Inflammatory macrophage treated with lipopolysaccharide for 1 hour (primary cell): ENCODE data around the gene TP53I3.
"Not testable (repeated sequence)": the region's sequence is repeated elsewhere in the genome, so short reads cannot be mapped to it uniquely, and the experiment has no call there.

Experiments used
- DNase-seq, 2 donors: peaks; one replicate each; pipeline ENCODE4 v3.0.0-alpha.2; 2020 to 2022

The TP53I3 gene

DNA sequence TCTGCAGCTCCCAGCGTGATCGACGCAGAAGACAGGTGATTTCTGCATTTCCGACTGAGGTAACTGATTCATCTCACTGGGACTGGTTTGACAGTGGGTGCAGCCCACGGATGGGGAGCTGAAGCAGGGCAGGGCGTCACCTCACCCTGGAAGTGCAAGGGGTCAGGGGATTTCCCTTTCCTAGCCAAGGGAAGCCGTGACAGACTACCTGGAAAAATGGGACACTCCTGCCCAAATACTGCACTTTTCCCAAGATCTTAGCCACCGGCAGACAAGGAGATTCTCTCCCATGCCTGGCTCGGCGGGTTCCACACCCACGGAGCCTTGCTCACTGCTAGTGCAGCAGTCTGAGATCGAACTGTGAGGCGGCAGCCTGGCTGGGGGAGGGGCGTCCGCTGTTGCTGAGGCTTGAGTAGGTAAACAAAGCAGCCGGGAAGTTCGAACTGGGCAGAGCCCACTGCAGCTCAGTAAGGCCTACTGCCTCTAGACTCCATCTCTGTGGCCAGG, 10.6 kb upstream of the TP53I3 start:
- DNase-seq = not testable (repeated sequence)

DNA sequence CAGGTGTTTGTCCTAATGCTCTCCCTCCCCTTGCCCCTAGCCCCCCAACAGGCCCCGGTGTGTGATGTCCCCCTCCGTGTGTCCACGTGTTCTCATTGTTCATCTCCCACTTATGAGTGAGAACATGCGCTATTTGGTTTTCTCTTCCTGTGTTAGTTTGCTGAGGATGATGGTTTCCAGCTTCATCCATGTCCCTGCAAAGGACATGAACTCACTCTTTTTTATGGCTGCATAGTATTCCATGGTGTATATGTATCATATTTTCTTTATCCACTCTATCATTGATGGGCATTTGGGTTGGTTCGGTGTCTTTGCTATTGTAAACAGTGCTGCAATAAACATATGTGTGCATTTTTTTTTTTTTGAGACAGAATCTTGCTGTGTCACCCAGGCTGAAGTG, 8.6 kb upstream of the TP53I3 start:
- not testable (repeated sequence) for DNase-seq

DNA sequence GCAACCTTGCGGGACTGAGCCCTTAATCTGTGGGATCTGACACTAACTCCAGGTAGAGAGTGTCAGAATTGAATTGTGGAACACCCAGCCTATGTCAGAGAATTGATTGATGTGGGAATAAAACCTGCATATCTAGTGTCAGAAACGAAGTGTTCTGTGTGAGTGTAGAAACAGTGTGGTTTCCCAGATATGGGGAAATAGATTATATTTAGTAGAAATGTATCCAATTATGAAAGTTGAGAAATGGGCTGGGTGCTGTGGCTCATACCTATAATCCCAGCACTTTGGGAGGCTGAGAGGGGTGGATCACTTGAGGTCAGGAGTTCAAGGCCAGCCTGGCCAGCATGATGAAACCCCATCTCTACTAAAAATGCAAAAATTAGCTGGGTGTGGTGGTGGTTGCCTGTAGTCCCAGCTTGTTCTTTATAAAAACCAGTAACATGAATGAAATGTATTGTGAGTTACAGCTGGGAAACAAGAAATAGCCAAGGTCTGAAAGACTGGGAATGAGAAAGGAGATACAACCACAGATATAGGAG, 4.3 kb upstream of the TP53I3 start:
- peak; percentile 57 to 65 for DNase-seq

DNA sequence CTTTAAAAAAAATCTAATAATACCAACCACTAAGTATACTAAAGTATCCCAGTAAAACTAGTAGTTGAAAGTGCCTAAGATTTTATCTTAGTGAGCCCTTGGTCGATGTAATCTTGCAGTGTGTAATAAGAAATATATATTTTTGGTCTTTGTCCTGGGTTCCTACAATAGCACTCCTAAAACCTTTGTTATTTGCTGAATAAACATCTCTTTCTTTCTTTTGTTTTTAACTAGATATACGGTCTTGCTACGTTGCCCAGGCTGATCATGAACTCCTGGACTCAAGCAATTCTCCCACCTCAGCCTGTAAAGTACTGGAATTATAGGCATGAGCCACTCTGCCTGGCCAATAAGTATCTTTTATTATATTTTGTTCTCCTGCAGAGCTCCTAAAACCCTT, 2.4 kb upstream of the TP53I3 start:
- DNase-seq = no peak

DNA sequence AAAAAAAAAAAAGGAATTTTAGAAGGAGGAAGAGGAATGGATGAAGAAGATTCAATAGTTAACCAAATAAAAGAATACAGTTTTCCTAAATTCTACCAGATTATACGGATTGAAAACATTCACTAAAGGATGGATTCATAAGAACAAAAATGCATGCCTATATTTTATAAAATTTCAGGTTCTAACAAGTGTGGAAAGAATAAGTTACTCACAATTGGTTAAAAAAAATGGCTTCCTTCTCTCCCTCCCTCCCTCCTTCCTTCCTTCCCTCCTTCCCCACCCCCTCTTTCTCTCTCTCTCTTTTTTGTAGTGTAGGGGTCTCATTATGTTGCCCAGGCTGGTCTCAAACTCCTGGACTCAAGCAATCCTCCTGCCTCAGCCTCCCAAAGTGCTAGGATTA, 1.6 kb upstream of the TP53I3 start:
- DNase-seq = no peak

DNA sequence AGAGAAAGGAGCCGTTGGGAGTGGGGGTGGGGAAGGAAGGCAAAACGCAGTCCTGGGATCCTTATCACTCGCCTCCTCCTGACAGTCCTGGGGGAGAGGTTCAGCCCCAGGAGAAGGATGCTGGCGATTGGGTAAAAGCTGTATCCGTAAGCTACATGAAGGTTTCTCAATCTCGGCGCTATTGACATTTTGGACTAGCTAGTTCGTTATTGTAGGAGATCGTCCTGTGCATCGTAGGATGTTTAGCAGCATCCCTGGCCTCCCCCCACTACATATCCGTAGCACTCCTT, 511 bp upstream of the TP53I3 start:
- DNase-seq = no peak

DNA sequence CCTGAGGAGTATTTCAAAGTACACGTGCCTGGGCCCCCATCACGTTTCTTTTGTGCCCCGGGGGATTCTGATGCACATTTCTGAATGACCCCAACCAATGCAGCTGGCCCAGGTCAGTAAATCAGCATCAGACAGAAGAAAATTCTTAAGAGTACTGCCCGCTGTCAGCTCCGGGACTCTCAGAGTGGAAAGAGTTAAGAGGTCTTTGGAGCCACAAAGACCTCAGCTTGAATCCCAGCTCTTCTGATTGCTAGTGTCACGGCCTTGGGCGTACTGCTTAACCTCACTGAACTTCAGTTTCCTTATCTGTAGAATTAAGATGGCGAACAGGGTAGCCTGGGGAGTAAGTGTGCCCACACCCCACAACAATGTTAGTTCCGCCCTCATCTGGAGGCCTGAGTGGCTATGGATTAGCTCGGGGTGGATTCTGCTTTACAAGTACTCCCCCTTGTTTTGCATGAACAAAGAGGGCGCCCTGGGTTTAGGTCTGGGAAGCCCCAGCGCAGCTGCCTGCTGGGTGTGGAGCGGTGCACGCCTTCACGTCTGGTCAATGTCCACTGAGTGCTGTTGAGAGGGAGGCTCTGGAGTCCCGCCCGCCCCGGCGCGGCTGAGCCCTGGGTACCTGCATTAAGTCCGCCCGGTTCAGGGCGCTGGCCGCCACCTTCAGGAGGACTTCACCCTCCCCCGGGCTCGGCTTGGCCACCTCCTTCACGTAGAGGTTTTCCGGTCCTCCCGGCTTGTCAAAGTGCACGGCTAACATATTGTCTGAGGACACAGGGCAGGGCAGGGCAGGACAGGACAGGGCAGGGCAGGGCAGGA, 858 bp downstream of the TP53I3 start:
- DNase-seq = peak; percentile 85 to 93

DNA sequence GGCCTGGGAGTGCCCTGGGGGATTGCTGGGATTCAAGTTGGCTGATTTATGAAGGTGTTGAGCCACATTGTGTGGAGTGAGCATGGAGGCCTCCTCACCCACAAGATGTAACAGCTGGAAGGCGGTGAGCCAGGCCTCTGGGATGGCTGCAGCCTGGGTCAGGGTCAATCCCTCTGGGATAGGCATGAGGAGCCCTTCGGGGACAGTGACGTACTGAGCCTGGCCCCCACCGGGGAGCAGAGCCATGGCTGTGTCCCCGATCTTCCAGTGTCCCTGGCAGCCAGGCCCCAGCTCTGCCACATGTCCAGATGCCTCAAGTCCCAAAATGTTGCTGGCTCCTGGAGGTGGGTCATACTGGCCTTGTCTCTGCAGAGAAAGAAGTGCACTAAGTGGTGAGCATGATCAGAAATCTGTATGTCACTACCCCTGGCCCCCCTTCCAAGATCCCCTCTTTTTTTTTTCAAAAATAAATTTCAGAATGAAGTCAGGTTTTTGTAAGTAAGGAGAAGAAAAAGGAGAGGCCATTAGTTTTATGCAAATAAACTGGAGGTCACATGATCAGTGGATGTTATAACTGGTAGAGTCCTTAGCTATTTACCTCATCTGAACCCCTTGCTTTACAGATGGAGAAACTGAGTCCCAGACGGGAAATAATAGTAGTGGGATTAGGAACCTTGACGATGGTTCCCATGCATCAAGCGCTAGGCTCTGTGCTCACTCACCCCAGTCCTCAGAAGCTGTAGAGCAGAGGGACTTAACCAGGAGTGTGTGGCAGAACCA, 1.7 kb downstream of the TP53I3 start:
- DNase-seq = no peak

DNA sequence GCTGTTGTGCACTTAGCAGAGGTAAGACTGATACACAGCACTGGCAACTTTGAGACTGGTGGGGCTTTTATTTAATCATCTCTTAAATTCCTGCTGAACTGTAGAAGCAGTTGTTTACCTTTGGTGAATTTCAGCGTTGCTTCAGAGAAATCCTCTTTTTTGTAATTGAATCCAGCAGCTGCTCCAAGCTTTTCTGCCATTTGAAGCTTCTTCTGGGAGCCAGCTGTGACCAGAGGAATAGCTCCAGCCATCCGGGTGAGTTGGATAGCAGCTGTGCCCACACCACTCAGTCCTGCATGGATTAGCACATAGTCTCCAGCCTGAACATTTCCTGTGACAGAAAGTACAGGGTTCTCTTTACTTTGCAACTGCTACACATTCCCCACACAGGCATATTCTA, 3.9 kb downstream of the TP53I3 start:
- DNase-seq = no peak

DNA sequence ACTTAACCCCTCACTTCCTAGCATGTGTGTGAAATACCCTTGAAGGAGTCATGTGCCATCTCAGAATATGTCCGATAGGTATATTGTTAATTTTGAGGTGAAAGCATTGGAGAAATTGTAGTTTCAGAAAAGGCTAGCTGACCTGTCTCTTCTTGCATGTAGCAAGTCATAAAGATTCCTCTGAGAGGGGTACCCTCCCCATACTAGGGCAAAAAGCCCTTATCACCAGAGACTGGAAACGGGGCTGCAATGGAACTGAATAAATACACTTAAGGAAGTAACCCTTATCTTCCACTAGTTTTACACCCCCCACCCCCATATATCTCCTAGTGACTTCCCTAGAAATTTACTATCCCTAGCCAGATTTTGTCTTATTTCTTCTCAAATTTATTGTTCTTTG, 6.8 kb downstream of the TP53I3 start:
- no peak for DNase-seq

DNA sequence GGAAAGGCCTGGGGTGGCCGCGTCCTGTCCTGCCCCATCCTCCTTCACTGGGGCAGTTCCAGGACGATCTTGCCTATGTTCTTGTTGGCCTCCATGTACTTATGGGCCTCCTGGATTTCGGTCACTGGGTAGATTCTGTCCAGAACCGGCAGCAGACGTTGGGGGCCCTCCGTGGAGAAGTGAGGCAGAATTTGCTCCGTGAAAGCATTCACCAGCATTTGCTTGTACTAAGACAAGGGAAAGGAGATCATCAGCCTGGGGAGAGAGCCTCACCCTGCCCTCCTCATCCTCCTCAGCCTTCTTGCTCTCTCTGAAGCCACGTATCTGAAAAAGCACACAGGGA, 7.1 kb downstream of the TP53I3 start:
- DNase-seq = no peak

DNA sequence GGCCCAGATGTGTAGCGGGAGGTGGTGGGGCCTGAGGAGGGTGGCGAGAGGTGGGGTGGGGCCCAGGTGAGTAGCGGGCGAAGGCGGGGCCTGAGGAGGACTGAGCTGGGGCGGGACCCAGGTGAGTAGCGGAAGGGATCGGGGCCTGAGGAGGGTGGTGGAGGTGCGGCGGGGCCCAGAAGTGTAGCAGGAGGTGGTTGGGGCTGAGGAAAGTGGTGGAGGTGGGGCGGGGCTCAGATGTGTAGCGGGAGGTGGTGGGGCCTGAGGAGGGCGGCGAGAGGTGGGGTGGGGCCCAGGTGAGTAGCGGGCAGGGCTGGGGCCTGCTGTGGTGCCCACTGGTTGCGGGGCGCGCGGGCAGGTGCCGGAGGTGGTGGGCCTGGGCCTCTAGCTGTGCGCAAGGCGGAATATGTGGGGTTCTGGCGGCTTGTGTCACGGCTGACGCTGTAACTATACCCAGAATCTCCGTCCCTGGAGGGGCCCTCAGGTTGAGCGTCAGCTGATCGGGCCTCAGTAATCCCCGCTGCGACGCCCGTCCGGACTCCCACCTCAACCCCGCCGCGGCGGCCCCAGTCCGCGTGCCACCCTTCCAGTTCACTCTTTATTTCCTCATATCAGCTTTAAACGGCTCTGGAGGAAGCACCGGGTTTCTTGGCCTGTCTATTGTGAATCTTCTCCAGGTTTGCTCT, 7.6 kb downstream of the TP53I3 start:
- peak; percentile 31 to 40 for DNase-seq

DNA sequence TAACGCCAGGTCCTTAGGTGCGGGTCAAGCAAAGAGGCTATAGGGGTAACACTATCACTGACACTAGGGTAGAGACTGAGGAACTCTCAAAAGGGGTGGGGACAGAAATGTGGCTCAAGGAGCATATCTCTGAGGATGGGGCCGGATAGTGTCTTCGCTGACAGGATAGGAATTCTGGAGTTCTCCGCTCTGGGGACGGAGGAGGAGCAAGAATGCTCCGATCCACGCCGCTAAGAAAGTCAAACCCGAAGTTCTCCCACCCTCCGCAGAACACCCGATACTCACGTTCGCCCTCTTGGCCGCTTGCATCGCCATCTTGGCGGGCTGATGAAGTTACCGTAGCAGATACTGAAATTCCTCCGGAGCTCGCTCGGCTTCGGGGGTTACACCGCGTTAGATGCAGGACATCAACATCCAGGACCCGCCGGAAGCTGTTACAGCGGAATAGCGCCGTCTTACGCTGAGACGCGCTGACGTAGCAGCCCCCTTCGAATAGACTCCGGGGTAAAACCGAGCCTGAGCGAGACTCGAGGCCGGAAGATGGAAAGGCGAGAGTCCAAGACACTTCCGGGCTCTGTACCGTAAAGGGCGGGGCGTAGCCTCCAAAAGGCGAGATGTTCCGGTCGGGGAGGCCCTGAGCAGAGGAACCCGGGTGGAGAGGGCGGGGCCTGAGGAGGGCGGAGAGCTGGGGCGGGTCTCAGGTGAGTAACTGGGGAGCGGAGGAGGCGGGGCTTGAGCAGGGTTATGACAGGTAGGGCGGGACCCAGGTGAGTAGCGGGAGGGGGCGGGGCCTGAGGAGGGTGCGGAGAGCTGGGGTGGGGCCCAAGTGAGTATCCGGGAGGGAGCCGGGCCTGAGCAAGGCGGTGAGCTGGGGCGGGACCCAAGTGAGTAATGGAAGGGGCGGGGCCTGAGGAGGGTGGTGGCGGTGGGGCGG, 8.5 kb downstream of the TP53I3 start, which contains the start of gene SF3B6:
Gene SF3B6 (minus strand): TSS at position 412 of the 934 bp plus-strand sequence. CDS start 97 bp downstream, at position 315.
- DNase-seq = peak; percentile 98 to 99

DNA sequence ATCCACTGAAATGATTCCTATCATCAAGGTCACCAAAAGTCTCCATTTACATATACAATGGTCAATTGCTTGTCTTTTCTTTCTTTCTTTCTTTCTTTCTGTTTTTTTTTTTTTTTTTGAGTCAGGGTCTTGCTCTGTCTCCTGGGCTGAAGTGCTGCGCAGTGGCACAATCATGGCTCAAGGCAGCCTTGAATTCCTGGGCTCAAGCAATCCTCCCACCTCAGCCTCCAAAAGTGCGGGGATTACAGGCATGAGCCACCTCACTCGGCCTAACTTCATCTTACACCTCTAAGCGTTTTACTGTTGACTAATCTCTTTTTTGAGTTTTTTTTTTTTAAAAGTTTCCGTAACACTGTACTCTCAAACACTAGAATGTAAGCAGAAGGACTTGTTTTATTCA, 9.4 kb downstream of the TP53I3 start:
- DNase-seq = no peak

DNA sequence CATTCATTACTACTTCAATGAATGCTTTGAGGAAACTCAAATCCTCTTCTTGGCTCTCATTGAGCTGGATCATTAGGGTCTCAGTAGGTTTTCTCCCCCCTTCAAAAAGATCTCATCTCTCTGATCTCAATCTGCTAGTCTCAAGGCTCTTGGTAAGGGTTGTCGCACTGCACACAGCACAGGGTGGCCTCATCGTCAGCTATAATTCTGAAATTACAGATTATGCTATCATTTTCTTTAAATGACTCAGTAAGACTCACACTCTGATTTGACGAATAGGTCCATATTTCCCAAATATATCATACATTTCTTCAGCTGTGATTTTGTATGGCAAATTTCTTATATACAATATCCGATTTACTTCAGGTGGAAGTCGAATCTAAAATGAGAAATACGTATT, 10.8 kb downstream of the TP53I3 start:
- DNase-seq = no peak

DNA sequence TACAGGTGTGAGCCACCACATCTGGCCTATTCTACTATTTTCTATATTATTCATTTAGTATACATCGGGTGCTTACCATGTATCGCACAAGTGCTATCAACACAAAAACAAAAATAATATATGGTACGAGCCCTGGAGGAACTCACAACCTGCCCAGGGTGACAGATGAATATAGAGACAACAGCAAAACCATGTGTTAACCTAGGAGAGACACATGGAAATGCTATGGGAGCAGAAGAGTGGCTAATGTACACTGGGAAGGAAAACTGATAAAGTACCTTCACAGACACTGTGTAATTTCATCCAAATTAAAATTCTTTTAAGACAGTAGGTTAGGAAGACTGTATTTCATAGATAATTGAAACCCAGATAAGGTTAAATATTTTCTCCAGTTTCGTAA, 12.4 kb downstream of the TP53I3 start:
- DNase-seq = no peak

DNA sequence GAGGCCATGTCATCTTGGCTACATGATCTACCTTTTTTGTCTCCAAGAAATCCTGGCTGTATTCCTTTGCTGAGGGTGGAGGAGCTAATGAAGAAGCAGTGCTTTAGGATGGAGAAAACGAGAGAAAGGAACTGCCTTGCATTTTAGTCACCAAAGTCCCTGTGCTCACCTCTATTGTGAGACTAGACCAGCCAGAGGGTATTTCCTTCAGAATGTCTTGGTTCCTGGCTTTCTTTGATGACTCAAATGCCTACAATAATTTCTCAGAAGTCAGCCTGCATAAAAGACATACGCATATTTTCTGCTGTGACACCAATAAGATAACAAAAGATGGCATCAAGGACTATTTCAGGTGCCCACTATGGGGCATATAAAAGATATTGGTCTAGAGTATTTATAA, 19.3 kb downstream of the TP53I3 start:
- no peak for DNase-seq

DNA sequence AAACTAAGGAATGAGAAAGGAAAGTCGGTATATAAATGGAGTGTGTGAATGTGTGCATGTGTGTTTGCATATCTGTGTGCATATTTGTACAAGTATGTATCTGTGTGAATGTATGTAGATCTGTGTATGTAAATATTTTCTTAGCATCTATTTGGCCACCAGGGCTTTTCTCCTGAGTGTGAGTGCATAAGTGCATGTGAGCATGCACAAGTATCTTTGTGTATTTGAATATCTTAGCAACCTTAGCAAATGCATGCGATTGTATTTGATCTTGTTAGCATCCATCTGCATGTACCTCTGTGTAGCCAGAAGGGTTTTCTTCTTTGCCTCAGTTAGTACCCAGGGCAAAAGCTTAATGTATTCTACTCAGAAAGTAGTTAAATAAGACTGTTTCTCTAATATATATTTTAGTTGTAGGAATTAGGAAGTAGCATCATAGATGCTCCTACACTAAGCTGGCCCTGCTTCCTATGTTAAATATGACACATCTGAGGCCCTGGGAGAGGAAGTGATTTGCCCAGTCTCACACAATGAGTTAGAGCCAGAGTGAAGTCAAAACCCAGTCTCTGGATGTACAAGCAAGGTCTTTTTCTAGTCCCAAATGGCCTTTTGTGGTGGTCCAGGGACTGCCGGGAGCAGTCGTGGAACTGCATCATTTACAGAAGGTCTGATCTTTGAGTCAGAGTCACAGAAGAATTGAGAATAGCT, 25.9 kb downstream of the TP53I3 start:
- no peak for DNase-seq

DNA sequence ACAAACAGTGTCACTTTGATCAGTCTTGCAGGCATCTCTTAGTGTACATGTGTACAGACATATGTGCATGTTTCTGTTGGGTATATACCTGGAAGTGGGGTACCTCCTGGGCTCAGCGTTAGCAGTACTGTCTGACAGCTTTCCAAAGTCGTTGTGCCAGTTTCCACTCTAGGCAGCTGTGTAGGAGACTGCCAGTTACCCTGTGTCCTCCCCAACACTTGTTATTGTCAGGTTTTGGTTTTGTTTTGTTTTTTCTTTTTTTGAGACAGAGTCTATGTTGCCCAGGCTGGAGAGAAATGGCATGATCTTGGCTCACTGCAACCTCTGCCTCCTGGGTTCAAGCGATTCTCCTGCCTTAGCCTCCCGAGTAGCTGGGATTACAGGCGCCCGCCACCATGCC, 28.9 kb downstream of the TP53I3 start:
- DNase-seq = no peak

DNA sequence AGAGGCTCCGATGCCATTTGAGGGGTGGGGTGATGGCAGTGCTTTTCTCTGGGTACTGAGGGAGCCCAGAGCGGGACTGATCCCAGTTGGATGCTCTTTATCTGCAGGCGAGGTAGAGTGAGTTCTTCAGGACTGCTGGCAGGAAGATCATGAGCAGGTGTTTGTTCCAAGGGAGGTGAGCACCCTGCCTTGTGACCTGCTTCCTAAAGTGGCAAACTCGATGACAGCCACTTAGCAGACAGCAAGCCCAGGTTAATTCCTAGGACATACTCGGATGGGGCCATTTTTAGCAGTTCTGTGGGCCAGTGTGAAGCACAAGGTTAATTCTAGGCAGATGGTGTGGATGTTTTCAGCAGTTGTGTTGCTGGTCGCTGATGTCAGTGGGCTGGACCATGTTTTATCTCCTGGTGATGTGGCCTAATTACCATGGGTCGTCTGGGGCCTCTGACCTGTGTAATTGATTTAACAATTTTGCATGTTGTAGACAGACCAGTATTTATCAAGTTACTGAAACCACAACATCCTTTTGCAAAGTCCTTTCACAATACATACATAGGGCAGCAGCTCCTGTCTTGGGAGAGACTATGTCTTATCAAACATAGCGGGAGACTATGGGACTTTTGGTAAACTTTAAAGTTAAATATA, 30.1 kb downstream of the TP53I3 start:
- DNase-seq = no peak

DNA sequence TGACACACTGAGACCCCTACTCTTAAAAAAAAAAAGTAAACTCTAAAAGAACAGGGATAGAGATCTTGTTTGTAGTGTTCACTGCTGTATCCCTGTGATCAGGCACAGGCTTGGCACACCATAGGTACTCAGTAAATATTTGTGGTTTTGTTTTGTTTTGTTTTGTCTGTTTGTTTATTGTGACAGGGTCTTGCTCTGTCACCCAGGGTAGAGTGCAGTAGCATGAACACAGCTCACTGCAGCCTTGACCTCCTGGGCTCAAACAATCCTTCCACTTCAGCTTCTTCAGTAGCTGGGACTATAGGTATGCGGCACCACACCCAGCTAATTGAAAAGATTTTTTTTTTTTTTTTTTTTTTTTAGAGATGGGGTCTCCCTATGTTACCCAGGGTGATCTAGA, 31.7 kb downstream of the TP53I3 start:
- DNase-seq = no peak
